ENCODE measurements around the gene SLC3A2. TPM values are rescaled to one million over a fixed set of nuclear protein-coding genes. Genes with fewer than 3 reads are reported as not detected.
A peak's percentile ranks its signal among the peaks of the same experiment; 100 is the strongest.

SLC3A2 gene
- total and polyA plus RNA-seq, 2 experiments from 2014 or later, result 335 to 456 TPM

- H3K4me3 ChIP-seq, result peak overlapping the region; percentile 10
- no peaks in the 10 kb centered on the region for H3K9me3 ChIP-seq (ENCODE audit: low read depth)
- peaks cover 70% of the 10 kb centered on the region for H3K27me3 ChIP-seq
- no peaks in the 10 kb centered on the region for H4K20me1 ChIP-seq (ENCODE audit: insufficient read depth, poor library complexity, severe bottlenecking)
- peak overlapping the region; percentile 89 for H3K4me2 ChIP-seq
- DNase-seq (ENCODE audit: low spot score), result no peak
- TF ChIP-seq CTCF (IDR thresholded peaks at IDR 0.05; ENCODE audit: poor library complexity), result no peak
- peak; percentile 52 for TF ChIP-seq EZH2phosphoT487 (IDR thresholded peaks at IDR 0.05; ENCODE audit: low read depth, severe bottlenecking, unreplicated experiment)
- peak; percentile 75 for TF ChIP-seq EZH2 (IDR thresholded peaks at IDR 0.05; ENCODE audit: borderline replicate concordance)
- H3K27ac ChIP-seq, result no peak overlapping the region
- H3K4me1 ChIP-seq (ENCODE audit: insufficient read depth), result peaks cover 27% of the 10 kb centered on the region
- 15% methylated on average over 31 of the region's 53 CpGs for WGBS (ENCODE audit: low lambda C conversion rate, missing lambda C conversion rate)
- H3K36me3 ChIP-seq (replicated peaks; ENCODE audit: insufficient read depth, low read depth), result no peaks in the 10 kb centered on the region
- H3K79me2 ChIP-seq, result no peaks in the 10 kb centered on the region
- peak overlapping the region; percentile 80 for H2AFZ ChIP-seq
- H3K9me2 ChIP-seq (replicated peaks; ENCODE audit: insufficient read depth), result no peaks in the 10 kb centered on the region
Observed at GRCh38 chr11:62926680-62927455, 46.2 kb downstream of the SLC3A2 start.

DNA sequence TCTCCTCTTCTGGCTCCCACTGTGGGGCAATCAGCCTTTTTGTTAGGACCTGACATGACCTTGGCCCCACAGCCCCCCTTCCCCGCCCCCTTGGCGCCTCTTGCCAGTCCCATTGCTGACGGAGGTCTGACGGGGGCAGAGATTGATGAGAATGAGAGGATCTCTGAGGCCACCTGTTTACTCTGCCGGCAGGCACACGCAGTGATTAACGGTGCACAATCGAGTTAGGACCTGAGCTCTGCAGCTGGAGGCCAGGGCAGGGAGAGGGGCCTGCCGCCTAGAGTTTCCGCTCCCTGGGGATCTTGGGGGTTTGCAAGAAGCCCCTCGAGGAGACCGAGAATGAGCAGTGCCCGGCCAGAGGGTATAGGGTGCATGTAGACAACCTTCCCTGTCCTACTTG lies 47.3 kb downstream of the SLC3A2 start:
- no peak for DNase-seq (ENCODE audit: low spot score)
- peaks cover 60% of the 10 kb centered on the region for H3K27me3 ChIP-seq
- 45% methylated on average over 13 of the region's 13 CpGs for WGBS (ENCODE audit: low lambda C conversion rate, missing lambda C conversion rate)

GRCh38 chr11:62930157-62930556 lies 49.5 kb downstream of the SLC3A2 start:
- no peak overlapping the region for H3K27ac ChIP-seq
- no peak for DNase-seq (ENCODE audit: low spot score)
- no peaks in the 10 kb centered on the region for H3K9me3 ChIP-seq (ENCODE audit: low read depth)
- H2AFZ ChIP-seq, result no peak overlapping the region
- H4K20me1 ChIP-seq (ENCODE audit: insufficient read depth, poor library complexity, severe bottlenecking), result no peaks in the 10 kb centered on the region
- TF ChIP-seq EZH2 (IDR thresholded peaks at IDR 0.05; ENCODE audit: borderline replicate concordance) (no peak), CTCF (IDR thresholded peaks at IDR 0.05; ENCODE audit: poor library complexity) (no peak), EZH2phosphoT487 (IDR thresholded peaks at IDR 0.05; ENCODE audit: low read depth, severe bottlenecking, unreplicated experiment) (no peak)
- H3K4me2 ChIP-seq, result no peak overlapping the region
- H3K4me1 ChIP-seq (ENCODE audit: insufficient read depth), result peaks cover 18% of the 10 kb centered on the region
- WGBS (ENCODE audit: low lambda C conversion rate, missing lambda C conversion rate), result 59% methylated on average over 4 of the region's 4 CpGs
- no peaks in the 10 kb centered on the region for H3K36me3 ChIP-seq (replicated peaks; ENCODE audit: insufficient read depth, low read depth)
- peaks cover 42% of the 10 kb centered on the region for H3K27me3 ChIP-seq
- no peak overlapping the region for H3K4me3 ChIP-seq
- H3K9me2 ChIP-seq (replicated peaks; ENCODE audit: insufficient read depth), result no peaks in the 10 kb centered on the region
- H3K79me2 ChIP-seq, result no peaks in the 10 kb centered on the region

More for the DNA sequence above, 47.3 kb downstream of the SLC3A2 start:
- H3K9me2 ChIP-seq (replicated peaks; ENCODE audit: insufficient read depth), result no peaks in the 10 kb centered on the region
- H3K4me1 ChIP-seq (ENCODE audit: insufficient read depth), result peaks cover 27% of the 10 kb centered on the region
- TF ChIP-seq EZH2phosphoT487 (IDR thresholded peaks at IDR 0.05; ENCODE audit: low read depth, severe bottlenecking, unreplicated experiment) (no peak), EZH2 (IDR thresholded peaks at IDR 0.05; ENCODE audit: borderline replicate concordance) (no peak), CTCF (IDR thresholded peaks at IDR 0.05; ENCODE audit: poor library complexity) (no peak)
- H3K79me2 ChIP-seq, result no peaks in the 10 kb centered on the region
- no peak overlapping the region for H3K4me2 ChIP-seq
- H3K9me3 ChIP-seq (ENCODE audit: low read depth), result no peaks in the 10 kb centered on the region
- H4K20me1 ChIP-seq (ENCODE audit: insufficient read depth, poor library complexity, severe bottlenecking), result no peaks in the 10 kb centered on the region
- H2AFZ ChIP-seq, result no peak overlapping the region
- no peak overlapping the region for H3K4me3 ChIP-seq
- no peak overlapping the region for H3K27ac ChIP-seq
- H3K36me3 ChIP-seq (replicated peaks; ENCODE audit: insufficient read depth, low read depth), result no peaks in the 10 kb centered on the region
